H1 (cell line): ENCODE measurements around the gene DLG1.

Source experiments
- JUND ChIP-seq: IDR thresholded peaks from 2 replicates; pipeline ENCODE4 v1.6.1; 2011; ENCODE audit warnings: mild to moderate bottlenecking, improper control_type of control experiment, low read length
- NANOG ChIP-seq: IDR thresholded peaks from 2 replicates; pipeline ENCODE4 v1.6.1; 2011; ENCODE audit warnings: low read length, low read depth, mild to moderate bottlenecking, inconsistent platforms; ENCODE audit not compliant: insufficient read depth, poor library complexity, severe bottlenecking
- POLR2A ChIP-seq, 2 experiments: IDR thresholded peaks; 1 replicate in 1 of 2; 2 replicates in 1 of 2; pipeline ENCODE4 v1.6.1; 2011; ENCODE audit warnings: low read depth in 2 of 2, low read length in 2 of 2, mild to moderate bottlenecking in 2 of 2; ENCODE audit errors: control extremely low read depth in 1 of 2
- RFX5 ChIP-seq: IDR thresholded peaks from 2 replicates; pipeline ENCODE4 v1.6.1; 2011; ENCODE audit warnings: low read depth, low read length, improper control_type of control experiment, borderline replicate concordance
- SIN3A ChIP-seq, 2 experiments: IDR thresholded peaks in 1 of 2; conservative IDR thresholded peaks in 1 of 2; 2 replicates each; pipeline ENCODE4 v1.6.1; 2011 to 2012; ENCODE audit warnings: low read length in 2 of 2, improper control_type of control experiment in 1 of 2, low read depth in 1 of 2, mild to moderate bottlenecking in 1 of 2
- SP1 ChIP-seq: IDR thresholded peaks from 2 replicates; pipeline ENCODE4 v1.6.1; 2011; ENCODE audit warnings: low read depth, low read length
- TF ChIP-seq, protein P1 (sequence below), 3 experiments: IDR thresholded peaks; 1 replicate in 2 of 3; 2 replicates in 1 of 3; pipeline versions ENCODE4 v1.5.1 to v1.6.1; 2011; ENCODE audit warnings: low read length in 3 of 3, mild to moderate bottlenecking in 3 of 3, inconsistent platforms in 2 of 3, low read depth in 1 of 3, moderate library complexity in 1 of 3; ENCODE audit not compliant: insufficient read depth in 1 of 3; ENCODE audit errors: control extremely low read depth in 1 of 3

DNA sequence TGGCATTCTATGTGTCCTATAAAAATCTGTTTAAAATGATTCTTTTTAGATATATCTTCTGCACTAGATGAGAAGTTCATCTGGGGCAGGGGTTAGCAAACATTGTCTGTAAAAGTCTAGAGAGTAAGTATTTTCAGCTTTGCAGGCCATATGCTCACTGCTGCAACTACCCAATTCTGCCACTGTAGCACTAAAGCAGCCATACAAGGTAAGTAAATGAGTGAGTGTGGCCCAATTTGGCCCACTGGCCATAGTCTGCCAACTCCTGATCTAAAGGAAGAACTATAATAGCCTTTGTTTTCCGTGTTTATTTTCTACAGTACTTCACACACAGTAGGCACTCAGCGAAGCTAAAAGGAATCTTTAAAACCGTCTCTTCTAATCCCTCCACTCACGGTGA, 42.3 kb downstream of the DLG1 start:
- TF ChIP-seq SIN3A (conservative IDR thresholded peaks at IDR 0.05 in 1 of 2, IDR thresholded peaks at IDR 0.05 in 1 of 2; ENCODE audit: low read depth in 1 of 2, low read length in 2 of 2) (no peak), RFX5 (no peak), JUND (no peak), NANOG (no peak), SP1 (no peak), POLR2A (IDR thresholded peaks at IDR 0.05; ENCODE audit: control extremely low read depth in 1 of 2, low read depth in 2 of 2, low read length in 2 of 2) (no peak)
- TF ChIP-seq, protein P1, sequence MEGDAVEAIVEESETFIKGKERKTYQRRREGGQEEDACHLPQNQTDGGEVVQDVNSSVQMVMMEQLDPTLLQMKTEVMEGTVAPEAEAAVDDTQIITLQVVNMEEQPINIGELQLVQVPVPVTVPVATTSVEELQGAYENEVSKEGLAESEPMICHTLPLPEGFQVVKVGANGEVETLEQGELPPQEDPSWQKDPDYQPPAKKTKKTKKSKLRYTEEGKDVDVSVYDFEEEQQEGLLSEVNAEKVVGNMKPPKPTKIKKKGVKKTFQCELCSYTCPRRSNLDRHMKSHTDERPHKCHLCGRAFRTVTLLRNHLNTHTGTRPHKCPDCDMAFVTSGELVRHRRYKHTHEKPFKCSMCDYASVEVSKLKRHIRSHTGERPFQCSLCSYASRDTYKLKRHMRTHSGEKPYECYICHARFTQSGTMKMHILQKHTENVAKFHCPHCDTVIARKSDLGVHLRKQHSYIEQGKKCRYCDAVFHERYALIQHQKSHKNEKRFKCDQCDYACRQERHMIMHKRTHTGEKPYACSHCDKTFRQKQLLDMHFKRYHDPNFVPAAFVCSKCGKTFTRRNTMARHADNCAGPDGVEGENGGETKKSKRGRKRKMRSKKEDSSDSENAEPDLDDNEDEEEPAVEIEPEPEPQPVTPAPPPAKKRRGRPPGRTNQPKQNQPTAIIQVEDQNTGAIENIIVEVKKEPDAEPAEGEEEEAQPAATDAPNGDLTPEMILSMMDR (IDR thresholded peaks at IDR 0.05; ENCODE audit: control extremely low read depth in 1 of 3, insufficient read depth in 1 of 3, low read depth in 1 of 3, low read length in 3 of 3): no peak
